HT1080 (cell line): Measurements from ENCODE around the gene PHAF1. TPM values are rescaled to one million over a fixed set of nuclear protein-coding genes. Genes with fewer than 3 reads are reported as not detected.

Experiments
- DNase-seq: peaks from one replicate; pipeline ENCODE4 v3.0.0-alpha.2; 2015; ENCODE audit warnings: low read depth
- total RNA-seq: library from RNA; depleted of rRNA; stranded (reverse); fragments of >200 nt; shearing (Covaris generic); gene quantifications from 2 replicates; pipeline ENCODE4 v1.2.3, GENCODE V29; 2014

PHAF1 gene
- total RNA-seq, 1 experiment from 2014 or later: 23.8 TPM

DNA sequence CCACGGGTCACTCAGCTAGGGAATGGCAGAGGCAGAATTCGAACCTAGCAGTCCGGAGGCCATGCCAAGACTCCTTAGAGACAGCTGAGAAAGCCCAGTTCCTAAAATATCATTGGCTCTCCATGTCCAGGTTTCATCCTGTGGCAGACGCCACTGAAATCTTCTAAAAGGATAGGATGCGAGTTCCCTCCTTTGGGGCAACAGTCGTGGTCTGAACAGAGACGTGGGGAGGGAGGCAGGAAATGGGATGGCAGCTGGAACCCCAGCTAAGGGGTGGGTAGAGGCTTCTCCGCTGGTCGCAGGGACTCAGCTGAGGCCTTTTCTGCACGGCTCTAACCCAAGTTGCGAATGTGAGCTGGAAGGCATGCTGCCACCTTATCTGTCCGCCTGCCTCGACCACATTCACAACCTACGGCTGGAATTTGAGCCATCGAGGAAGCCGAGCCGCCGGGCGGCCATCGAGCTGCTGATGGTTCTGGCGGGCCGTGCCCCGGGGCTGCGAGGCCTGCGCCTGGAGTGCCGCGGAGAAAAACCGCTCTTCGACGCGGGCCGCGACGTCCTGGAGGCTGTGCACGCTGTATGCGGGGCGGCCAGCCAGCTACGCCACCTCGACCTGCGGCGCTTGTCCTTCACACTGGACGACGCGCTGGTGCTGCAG is 52.9 kb downstream of the PHAF1 start:
- no peak for DNase-seq

DNA sequence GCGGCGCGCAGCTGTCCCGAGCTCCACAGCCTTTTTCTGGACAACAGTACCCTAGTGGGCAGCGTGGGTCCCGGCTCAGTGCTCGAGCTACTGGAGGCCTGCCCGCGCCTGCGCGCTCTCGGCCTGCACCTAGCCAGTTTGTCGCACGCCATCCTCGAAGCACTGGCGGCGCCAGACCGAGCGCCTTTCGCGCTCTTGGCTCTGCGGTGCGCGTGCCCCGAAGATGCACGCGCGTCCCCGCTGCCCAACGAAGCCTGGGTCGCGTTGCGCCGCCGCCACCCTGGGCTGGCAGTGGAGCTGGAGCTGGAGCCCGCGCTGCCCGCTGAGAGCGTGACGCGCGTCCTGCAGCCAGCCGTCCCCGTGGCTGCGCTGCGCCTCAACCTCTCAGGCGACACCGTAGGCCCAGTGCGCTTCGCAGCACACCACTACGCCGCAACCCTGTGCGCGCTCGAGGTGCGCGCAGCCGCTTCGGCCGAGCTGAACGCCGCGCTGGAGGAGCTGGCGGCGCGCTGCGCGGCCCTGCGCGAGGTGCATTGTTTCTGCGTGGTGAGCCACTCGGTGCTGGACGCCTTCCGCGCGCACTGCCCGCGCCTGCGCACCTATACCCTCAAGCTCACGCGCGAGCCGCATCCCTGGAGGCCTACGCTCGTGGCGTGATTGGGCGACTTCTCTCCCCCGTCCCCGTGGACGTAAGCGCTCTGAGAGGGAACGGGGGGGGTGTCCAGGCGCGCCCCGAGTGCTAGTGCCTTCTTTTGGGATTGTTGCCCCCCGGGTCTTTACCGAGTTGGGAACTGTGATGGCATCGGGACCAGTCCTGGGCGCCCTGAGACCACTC is 53.6 kb downstream of the PHAF1 start:
- DNase-seq: no peak

DNA sequence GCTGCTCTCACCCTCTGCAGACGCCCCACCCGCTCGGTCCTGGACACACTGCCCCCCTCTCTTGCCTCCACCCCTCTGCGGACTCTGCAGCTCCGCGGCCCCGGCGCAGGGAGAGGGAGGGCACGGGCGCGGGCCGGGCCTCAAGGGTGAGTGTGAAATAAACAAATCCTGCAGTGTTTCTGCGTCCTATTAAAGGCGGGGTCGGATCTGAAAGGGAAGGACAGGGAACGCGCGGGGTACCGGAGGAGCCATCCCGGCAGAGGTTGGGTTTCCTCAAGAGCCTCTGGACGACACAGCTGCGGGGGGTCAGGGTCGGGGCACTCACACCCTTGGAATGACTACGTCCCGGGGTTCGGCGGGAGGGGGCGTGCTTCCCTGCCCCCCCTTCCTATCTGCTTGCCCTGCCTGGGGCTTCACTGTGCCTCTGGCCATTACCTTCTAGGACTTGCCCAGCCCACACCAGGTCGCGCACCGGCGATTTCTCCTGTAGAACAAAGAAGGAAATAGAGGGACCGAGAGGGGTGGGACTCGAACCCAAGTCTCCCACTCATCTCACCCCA is 54.3 kb downstream of the PHAF1 start:
- no peak for DNase-seq

DNA sequence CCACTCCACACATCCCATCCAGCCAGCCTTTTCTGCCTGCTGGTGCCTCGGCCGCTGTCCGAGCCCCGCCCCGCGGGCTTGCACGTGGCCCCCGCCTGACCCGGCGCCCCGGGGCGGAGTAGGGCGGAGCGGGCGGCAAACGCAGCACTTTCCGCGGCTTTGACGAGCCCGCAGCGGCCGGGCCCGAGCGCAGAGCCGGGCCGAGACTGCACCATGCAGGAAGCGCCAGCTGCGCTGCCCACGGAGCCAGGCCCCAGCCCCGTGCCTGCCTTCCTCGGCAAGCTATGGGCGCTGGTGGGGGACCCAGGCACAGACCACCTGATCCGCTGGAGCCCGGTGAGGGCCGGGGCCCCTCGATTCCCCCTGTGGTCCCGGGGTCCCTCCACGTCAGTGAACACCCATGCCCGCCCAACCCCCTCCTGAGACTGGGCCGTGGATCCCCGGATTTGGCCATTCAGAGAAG is 54.9 kb downstream of the PHAF1 start, which contains the start of gene HSF4:
HSF4 (plus strand) TSS at position 147 of the 463 bp plus-strand sequence; CDS start at position 214, 67 bp downstream.
- DNase-seq: no peak

DNA sequence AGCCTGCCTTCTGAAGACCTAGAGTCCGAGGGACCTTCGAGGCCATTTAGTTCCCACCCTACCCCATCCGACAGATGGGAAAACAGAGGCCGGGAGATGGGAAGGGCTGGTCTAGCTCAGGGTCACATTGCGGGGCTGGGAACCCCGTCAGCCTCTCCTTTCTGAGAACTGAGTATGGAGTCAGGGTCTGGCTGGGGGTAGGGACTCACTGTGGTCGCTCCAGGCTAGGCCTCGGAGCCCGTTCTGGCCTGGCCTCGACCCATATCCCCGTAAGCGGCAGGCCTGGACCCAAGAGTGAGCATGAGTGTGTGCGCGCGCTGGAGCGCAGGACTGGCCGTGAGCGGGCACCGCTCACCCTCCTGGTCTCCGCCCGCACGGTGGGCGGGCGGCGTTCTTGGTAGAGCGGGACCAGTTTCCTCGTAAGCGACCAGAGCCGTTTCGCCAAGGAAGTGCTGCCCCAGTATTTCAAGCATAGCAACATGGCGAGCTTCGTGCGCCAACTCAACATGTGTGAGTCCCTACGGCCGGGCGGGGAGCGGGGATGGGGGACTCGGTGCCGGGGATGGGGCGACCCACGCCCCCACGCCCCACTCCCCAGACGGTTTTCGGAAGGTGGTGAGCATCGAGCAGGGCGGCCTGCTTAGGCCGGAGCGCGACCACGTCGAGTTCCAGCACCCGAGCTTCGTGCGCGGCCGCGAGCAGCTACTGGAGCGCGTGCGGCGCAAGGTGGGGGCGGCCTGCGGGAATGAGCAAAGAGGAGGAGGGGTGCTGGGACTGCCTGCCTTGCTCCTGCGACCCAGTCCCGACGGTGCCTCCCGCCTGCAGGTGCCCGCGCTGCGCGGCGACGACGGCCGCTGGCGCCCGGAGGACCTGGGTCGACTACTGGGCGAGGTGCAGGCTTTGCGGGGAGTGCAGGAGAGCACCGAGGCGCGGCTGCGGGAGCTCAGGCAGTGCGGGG is 55.7 kb downstream of the PHAF1 start:
- DNase-seq: no peak

DNA sequence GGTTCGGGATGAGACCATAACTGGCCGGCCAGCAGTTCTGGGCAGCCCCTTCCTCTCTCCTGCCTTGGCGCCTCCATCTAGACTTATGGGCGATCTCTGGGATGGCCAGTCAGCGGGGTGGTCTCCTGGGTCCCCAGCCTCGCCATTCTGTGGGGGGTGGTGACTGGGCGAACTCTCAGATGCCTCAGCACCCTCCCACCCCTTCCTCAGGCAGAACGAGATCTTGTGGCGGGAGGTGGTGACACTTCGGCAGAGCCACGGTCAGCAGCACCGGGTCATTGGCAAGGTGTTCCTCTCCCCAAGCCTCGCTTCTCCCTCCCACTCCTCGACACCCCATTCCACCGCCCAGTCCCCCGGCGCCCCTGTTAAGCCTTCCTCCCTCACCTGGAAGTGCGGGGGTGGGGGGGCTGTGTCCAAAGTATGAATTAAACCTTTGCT is 56.4 kb downstream of the PHAF1 start:
- no peak for DNase-seq

DNA sequence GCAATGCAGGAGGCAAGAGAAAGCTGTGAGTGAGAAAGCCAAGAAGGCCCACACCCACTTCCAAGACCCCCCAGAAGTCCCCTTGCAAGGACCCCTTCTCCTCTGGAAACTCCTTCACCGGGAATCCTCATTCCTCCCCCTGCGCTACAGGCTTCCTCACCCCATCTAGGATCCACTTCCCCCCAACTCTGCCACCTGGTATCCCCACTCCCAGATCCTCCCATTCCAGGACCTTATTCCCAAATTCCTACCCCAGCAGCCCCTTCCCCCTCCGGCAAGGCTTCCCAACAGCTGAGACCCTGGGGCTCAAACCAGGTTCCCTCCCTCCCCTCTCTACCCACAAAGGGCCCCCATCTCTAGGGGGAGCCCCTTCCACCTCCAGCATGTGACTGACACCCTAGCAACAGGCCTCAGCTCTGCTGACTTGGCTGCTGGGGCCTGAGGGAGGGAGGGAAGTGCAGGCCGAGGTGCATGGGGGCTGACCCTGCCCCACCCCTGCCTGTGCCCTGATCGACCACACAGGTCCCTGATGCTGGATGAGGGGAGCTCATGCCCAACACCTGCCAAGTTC is 56.9 kb downstream of the PHAF1 start:
- DNase-seq: no peak

DNA sequence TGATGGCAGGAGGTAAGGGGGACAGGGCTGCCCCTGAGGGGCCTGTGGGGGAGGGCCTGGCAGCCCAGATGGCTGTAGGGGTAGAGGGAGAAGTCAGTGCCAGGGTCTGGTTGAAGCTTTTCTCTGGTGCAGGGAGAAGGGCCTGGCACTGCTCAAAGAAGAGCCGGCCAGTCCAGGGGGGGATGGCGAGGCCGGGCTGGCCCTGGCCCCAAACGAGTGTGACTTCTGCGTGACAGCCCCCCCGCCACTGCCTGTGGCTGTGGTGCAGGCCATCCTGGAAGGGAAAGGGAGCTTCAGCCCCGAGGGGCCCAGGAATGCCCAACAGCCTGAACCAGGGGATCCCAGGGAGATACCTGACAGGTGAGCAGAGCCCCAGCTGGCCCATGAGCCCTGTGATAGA is 57.8 kb downstream of the PHAF1 start:
- DNase-seq: no peak

DNA sequence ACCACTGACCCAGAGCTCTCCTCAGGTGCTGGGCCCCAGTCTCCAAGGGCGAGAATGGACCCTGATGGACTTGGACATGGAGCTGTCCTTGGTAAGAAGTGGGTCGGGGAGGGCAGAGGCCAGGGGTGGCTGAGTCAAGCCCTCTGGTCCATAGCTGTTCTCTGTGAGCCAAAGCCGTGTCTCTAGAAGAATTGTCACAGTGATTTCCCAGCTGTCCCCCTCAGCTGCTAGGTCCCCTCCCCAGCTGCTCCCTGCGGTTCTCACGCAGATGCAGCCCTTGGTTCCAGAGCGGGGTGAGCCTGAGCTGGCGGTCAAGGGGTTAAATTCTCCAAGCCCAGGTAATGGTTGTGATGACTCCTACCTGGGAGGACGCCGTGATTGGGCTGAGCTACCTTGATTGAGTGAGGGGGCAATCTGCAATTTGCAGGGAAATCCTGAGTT is 59.3 kb downstream of the PHAF1 start:
- no peak for DNase-seq

DNA sequence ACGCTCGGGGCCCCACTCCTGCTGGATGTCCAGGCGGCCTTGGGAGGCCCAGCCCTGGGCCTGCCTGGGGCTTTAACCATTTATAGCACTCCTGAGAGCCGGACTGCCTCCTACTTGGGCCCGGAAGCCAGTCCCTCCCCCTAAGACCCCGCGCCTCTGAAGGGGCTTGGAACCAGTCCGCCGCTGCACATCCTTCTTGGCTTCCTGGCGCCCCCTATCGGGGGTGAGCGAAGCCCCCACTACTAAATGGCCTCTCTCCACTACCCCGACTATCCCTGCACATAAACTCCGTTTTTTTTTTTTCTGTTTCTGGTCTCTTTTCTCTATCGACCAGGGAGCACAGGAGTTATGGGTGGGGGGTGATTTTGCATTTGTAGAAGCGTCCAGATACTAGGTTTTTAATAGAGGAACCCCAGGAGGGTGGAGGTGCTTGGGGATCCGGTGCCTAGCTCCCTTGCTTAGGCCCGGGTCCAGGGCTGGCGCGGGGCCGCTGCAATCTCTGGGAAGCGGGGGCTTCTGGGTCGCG is 60.0 kb downstream of the PHAF1 start:
- no peak for DNase-seq

DNA sequence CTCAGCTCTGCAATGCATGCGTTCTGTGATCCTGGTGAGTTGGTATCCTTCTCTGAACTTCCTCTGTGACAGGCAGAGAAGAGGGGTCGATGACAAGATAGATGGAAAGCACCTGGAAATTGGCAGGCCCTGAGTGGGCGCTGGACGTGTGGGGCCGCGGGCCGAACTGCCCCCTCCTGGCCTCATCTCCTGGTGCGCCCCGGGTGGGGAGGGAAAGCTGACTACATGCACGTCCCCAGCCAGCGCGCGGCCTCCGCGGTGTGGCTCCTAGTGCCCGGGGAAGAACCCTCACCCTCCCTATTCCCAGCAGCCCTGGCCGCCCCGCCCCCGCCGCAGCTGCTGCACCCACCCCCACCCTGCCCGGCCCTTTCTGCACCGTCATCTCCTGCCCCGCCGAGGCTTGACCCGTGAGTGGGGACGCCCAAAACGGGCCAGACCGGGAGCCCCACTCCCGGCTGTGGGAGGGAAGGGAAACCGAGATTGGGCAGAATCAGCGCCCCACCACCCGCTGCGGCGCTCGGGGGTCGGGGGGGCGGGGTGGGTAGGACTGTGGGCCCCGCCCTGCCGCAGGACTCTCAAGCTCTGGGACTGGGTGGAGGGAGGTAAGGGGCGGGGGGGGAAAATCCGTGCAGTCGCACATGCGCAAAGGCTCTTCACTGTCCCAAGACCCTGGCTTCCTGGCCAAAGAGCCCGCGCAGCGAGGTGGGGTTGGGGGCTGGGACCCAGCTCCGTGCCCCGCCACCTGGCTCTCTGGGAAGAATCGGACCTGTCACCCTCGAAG is 60.6 kb downstream of the PHAF1 start, which contains the start of gene NOL3:
NOL3 (plus strand) TSS at position 371 of the 781 bp plus-strand sequence.
- peak; percentile 77 for DNase-seq

DNA sequence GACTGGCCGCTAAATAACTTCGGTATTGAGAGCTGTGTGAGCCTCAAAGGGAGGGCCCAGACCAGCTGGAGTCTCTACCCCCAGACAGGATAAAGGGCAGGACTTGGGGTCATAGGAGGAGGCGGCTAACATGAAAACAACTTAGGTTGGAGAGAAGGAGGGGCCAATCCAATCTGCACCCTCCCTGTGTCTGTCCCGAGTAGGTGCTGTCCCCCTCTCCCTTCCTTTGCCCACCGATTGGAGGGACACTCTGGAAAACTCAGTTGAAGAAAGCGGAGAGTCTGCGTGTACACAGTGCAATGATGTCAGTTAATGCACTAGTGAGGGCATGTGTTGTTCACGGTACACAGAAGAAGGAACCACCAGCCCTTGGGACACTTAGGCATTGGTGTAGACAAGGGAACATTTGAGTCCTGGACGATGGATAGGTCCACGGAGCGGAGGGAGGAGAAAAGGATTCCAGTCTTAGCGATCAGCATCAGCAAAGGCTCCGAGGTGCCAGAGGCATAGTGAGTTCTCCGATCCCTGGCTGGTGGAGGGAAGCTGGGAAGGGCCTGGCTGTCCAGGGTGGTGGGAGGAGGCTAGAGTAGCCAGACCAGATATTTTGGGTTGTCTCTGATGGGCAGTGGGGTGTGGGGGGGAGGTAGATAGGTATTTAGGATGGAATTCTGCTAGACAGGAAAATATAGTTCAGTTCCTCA is 61.4 kb downstream of the PHAF1 start:
- DNase-seq: no peak

DNA sequence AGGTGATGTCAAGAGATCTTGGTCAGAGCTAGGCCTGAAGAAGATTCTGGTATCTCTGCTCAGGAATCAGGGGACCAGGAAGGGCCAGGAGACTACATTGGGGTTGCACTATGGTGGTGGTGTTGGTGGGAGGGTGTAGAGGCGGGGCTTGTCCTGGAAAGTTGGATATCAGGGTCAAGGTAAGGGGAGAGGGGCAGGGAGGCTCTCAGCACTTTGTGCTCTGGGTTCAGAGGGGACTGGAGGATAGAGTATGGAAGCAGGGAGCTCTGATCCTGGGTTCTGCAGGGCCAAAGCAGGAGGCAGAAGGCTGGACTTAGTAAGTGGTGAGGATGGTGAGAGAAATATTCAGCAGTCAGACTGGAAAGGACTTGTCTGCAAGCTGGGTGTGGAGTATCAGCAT is 63.6 kb downstream of the PHAF1 start:
- no peak for DNase-seq

DNA sequence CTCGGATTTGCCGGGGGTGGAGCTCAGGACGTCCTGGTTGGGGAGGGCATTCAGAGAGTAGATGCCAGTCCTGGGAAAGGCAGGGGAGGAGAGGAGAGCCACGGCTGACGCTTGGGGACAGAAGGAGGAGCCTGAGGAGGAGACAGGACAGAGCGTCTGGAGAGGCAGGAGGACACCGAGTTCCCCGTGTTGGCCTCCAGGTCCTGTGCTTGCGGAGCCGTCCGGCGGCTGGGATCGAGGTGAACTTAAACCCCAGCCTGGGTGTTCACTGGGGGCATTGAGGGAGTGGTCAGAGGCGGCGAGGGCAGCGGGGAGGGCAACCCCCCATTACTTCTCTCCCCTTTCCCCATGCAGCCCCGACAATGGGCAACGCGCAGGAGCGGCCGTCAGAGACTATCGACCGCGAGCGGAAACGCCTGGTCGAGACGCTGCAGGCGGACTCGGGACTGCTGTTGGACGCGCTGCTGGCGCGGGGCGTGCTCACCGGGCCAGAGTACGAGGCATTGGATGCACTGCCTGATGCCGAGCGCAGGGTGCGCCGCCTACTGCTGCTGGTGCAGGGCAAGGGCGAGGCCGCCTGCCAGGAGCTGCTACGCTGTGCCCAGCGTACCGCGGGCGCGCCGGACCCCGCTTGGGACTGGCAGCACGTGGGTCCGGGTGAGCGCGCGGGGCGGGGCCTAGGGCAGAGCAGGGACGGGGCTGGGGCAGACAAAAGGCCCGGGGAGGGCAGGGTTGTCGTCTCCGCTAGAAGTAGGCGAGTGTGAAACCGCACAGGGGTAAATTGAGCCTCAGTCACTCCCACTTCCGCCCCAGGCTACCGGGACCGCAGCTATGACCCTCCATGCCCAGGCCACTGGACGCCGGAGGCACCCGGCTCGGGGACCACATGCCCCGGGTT is 64.3 kb downstream of the PHAF1 start:
- DNase-seq: peak; percentile 87

DNA sequence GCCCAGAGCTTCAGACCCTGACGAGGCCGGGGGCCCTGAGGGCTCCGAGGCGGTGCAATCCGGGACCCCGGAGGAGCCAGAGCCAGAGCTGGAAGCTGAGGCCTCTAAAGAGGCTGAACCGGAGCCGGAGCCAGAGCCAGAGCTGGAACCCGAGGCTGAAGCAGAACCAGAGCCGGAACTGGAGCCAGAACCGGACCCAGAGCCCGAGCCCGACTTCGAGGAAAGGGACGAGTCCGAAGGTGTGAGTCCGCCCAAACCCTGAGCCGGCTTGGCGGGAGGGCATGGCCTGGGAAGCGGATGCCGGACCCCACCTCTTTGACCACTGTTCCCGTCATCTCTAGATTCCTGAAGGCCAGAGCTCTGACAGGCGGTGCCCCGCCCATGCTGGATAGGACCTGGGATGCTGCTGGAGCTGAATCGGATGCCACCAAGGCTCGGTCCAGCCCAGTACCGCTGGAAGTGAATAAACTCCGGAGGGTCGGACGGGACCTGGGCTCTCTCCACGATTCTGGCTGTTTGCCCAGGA is 65.0 kb downstream of the PHAF1 start:
- no peak for DNase-seq

DNA sequence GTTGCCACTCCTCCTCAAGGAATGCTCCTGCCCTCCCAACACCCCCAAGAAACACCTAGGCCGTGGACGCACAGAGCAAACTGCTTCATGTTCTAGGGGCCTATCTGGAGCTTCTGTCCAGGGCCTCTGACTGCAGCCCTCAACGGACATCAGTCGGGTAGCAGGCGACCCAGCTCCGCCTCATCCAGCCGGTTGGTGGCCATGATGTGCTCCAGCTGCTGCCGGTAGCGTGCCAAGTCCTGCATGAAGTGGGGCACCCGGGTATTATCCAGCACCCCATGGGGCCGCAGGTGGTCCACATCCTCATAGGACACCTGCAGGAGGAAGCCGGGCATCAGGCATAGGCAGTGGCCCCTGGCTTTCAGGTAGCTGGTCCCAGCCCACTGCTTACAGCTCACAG is 66.9 kb downstream of the PHAF1 start:
- DNase-seq: no peak
